GM23338 (cell line): ENCODE results near the gene SYT17. TPM values are rescaled to one million over a fixed set of nuclear protein-coding genes. Genes with fewer than 3 reads are reported as not detected.

Experiments
- ATAC-seq: fragments of 200-7000 bp; cut with Tn5 transposase; 3 replicates; pipeline ENCODE4 v1.9.1; 2020
- DNase-seq: peaks from one replicate; pipeline ENCODE4 v3.0.0-alpha.2; 2015; ENCODE audit warnings: low spot score
- H2AFZ ChIP-seq: fragments of 200-600 bp; sonication (generic); 2 replicates; pipeline ENCODE4 v1.8.0; 2016; ENCODE audit warnings: antibody characterized with exemption, mild to moderate bottlenecking, moderate library complexity
- H3F3A ChIP-seq: fragments of 200-600 bp; sonication (generic); replicated peaks from 2 replicates; pipeline ENCODE4 v1.8.0; 2017; ENCODE audit warnings: antibody characterized with exemption, mixed run types, low read depth
- H3K27ac ChIP-seq: fragments of 200-600 bp; sonication (generic); 2 replicates; pipeline ENCODE4 v1.6.1; 2016; ENCODE audit warnings: low read depth
- H3K27me3 ChIP-seq: fragments of 200-600 bp; sonication (generic); 2 replicates; pipeline ENCODE4 v1.8.0; 2016; ENCODE audit warnings: mild to moderate bottlenecking, mixed run types, moderate library complexity; ENCODE audit not compliant: insufficient read depth
- H3K36me3 ChIP-seq: fragments of 200-600 bp; sonication (generic); 2 replicates; pipeline ENCODE4 v1.8.0; 2016; ENCODE audit warnings: mild to moderate bottlenecking; ENCODE audit not compliant: insufficient read depth
- H3K4me1 ChIP-seq: fragments of 200-600 bp; sonication (generic); 2 replicates; pipeline ENCODE4 v1.8.0; 2016; ENCODE audit warnings: mild to moderate bottlenecking, moderate library complexity; ENCODE audit not compliant: insufficient read depth
- H3K4me2 ChIP-seq: fragments of 200-600 bp; sonication (generic); 2 replicates; pipeline ENCODE4 v1.7.1; 2017; ENCODE audit warnings: mixed run types
- H3K4me3 ChIP-seq: fragments of 200-600 bp; sonication (generic); 2 replicates; pipeline ENCODE4 v1.6.1; 2016; ENCODE audit warnings: mixed run types
- H3K79me2 ChIP-seq: fragments of 200-600 bp; sonication (generic); replicated peaks from 2 replicates; pipeline ENCODE4 v1.8.0; 2017; ENCODE audit warnings: mild to moderate bottlenecking; ENCODE audit not compliant: insufficient read depth
- H3K9me2 ChIP-seq: fragments of 200-600 bp; sonication (generic); 2 replicates; pipeline ENCODE4 v1.8.0; 2017; ENCODE audit not compliant: insufficient read depth
- H4K20me1 ChIP-seq: fragments of 200-600 bp; sonication (generic); replicated peaks from 2 replicates; pipeline ENCODE4 v1.8.0; 2017; ENCODE audit warnings: mild to moderate bottlenecking; ENCODE audit not compliant: insufficient read depth
- H3K27ac Mint-ChIP-seq: 2 replicates; pipeline ENCODE4 v1.8.0; 2020; ENCODE audit warnings: inconsistent platforms, mild to moderate bottlenecking, moderate library complexity, mixed read lengths
- H3K27me3 Mint-ChIP-seq: 3 replicates; pipeline ENCODE4 v1.8.0; 2022; ENCODE audit warnings: low read depth, mild to moderate bottlenecking, moderate library complexity, mixed read lengths, inconsistent platforms; ENCODE audit not compliant: insufficient read depth, poor library complexity
- H3K36me3 Mint-ChIP-seq: 3 replicates; pipeline ENCODE4 v1.8.0; 2021; ENCODE audit warnings: low read depth, mild to moderate bottlenecking, inconsistent platforms, moderate library complexity, mixed read lengths
- H3K4me1 Mint-ChIP-seq: 3 replicates; pipeline ENCODE4 v1.8.0; 2020; ENCODE audit warnings: mild to moderate bottlenecking, inconsistent platforms, mixed read lengths
- H3K4me3 Mint-ChIP-seq: 3 replicates; pipeline ENCODE4 v1.8.0; 2021; ENCODE audit warnings: moderate library complexity, mild to moderate bottlenecking, inconsistent platforms, mixed read lengths
- H3K9me3 Mint-ChIP-seq: 3 replicates; pipeline ENCODE4 v1.8.0; 2020; ENCODE audit warnings: moderate library complexity, mild to moderate bottlenecking, inconsistent platforms, mixed read lengths
- CTCF ChIP-seq, 2 experiments: fragments of 200-600 bp in 1 of 2; sonication (generic) in 1 of 2; conservative IDR thresholded peaks; 2 replicates each; pipeline versions ENCODE4 v1.5.1 to v1.6.1; 2016 to 2017; ENCODE audit warnings: antibody characterized with exemption in 2 of 2, low read depth in 2 of 2, mild to moderate bottlenecking in 2 of 2, moderate library complexity in 1 of 2
- EZH2 ChIP-seq: fragments of 200-600 bp; sonication (generic); IDR thresholded peaks from one replicate; pipeline ENCODE4 v1.8.0; 2017; ENCODE audit warnings: antibody characterized with exemption, mild to moderate bottlenecking, low read depth; ENCODE audit not compliant: unreplicated experiment
- POLR2AphosphoS5 ChIP-seq: IDR thresholded peaks from 2 replicates; pipeline ENCODE4 v1.6.1; 2016; ENCODE audit warnings: antibody characterized with exemption, low read depth
- REST ChIP-seq: IDR thresholded peaks from one replicate; pipeline ENCODE4 v1.6.1; 2018; ENCODE audit warnings: antibody characterized with exemption; ENCODE audit not compliant: unreplicated experiment
- ZNF114 ChIP-seq: fragments of 250-450 bp; sonication (Bioruptor Pico); IDR thresholded peaks from 2 replicates; pipeline ENCODE4 v1.5.0; 2020; ENCODE audit warnings: mild to moderate bottlenecking, moderate library complexity
- ZNF331 ChIP-seq: fragments of 250-450 bp; sonication (Bioruptor Pico); IDR thresholded peaks from 2 replicates; pipeline ENCODE4 v1.5.0; 2020; ENCODE audit warnings: low read depth, mild to moderate bottlenecking, moderate library complexity
- polyA plus RNA-seq: library from polyadenylated mRNA; unstranded; fragments of >200 nt; fragmentation: Nextera tagmentation; extraction: Ambion mirVana; gene quantifications from 2 replicates; pipeline ENCODE4 v1.2.1, GENCODE V29; 2016
- total RNA-seq: library from RNA; depleted of rRNA; stranded (reverse); fragments of >200 nt; shearing (Covaris generic); gene quantifications from 2 replicates; pipeline ENCODE4 v1.2.3, GENCODE V29; 2014
- TF ChIP-seq, protein P1 (sequence below): fragments of 250-450 bp; sonication (Bioruptor Pico); IDR thresholded peaks from 2 replicates; pipeline ENCODE4 v1.5.0; 2020; ENCODE audit warnings: mild to moderate bottlenecking, moderate library complexity
- TF ChIP-seq, protein P2 (sequence below): IDR thresholded peaks from 2 replicates; pipeline ENCODE4 v1.6.1; 2016; ENCODE audit warnings: antibody characterized with exemption

The SYT17 gene
- total and polyA plus RNA-seq, 2 experiments from 2014 or later = 5.3 to 9.5 TPM

- Mint-ChIP-seq H3K4me3 (no peak overlapping the region), H3K27ac (no peak overlapping the region), H3K27me3 (peaks cover 16% of the 10 kb centered on the region), H3K36me3 (no peaks in the 10 kb centered on the region; the same call in 2 of the 3 replicates), H3K9me3 (peaks cover 4% of the 10 kb centered on the region; the same call in 2 of the 3 replicates), H3K4me1 (peaks cover 3% of the 10 kb centered on the region; the same call in 2 of the 3 replicates)
- no peak overlapping the region for H3K4me3 ChIP-seq
- H3K9me2 ChIP-seq = no peaks in the 10 kb centered on the region
- no peak overlapping the region for H3K27ac ChIP-seq
- no peak for DNase-seq
- H2AFZ ChIP-seq = no peak overlapping the region
- no peaks in the 10 kb centered on the region for H3K36me3 ChIP-seq
- H4K20me1 ChIP-seq = no peaks in the 10 kb centered on the region
- peaks cover 23% of the 10 kb centered on the region for H3K27me3 ChIP-seq
- H3F3A ChIP-seq = no peaks in the 10 kb centered on the region
- TF ChIP-seq EZH2 (no peak), REST (no peak), POLR2AphosphoS5 (no peak), ZNF114 (CRISPR knock-in tag) (no peak), CTCF (conservative IDR thresholded peaks at IDR 0.05; ENCODE audit: low read depth in 2 of 2) (peak; percentile 27 to 29; a peak in 3 of 4 replicates), ZNF331 (CRISPR knock-in tag) (no peak)
- TF ChIP-seq, protein P1, sequence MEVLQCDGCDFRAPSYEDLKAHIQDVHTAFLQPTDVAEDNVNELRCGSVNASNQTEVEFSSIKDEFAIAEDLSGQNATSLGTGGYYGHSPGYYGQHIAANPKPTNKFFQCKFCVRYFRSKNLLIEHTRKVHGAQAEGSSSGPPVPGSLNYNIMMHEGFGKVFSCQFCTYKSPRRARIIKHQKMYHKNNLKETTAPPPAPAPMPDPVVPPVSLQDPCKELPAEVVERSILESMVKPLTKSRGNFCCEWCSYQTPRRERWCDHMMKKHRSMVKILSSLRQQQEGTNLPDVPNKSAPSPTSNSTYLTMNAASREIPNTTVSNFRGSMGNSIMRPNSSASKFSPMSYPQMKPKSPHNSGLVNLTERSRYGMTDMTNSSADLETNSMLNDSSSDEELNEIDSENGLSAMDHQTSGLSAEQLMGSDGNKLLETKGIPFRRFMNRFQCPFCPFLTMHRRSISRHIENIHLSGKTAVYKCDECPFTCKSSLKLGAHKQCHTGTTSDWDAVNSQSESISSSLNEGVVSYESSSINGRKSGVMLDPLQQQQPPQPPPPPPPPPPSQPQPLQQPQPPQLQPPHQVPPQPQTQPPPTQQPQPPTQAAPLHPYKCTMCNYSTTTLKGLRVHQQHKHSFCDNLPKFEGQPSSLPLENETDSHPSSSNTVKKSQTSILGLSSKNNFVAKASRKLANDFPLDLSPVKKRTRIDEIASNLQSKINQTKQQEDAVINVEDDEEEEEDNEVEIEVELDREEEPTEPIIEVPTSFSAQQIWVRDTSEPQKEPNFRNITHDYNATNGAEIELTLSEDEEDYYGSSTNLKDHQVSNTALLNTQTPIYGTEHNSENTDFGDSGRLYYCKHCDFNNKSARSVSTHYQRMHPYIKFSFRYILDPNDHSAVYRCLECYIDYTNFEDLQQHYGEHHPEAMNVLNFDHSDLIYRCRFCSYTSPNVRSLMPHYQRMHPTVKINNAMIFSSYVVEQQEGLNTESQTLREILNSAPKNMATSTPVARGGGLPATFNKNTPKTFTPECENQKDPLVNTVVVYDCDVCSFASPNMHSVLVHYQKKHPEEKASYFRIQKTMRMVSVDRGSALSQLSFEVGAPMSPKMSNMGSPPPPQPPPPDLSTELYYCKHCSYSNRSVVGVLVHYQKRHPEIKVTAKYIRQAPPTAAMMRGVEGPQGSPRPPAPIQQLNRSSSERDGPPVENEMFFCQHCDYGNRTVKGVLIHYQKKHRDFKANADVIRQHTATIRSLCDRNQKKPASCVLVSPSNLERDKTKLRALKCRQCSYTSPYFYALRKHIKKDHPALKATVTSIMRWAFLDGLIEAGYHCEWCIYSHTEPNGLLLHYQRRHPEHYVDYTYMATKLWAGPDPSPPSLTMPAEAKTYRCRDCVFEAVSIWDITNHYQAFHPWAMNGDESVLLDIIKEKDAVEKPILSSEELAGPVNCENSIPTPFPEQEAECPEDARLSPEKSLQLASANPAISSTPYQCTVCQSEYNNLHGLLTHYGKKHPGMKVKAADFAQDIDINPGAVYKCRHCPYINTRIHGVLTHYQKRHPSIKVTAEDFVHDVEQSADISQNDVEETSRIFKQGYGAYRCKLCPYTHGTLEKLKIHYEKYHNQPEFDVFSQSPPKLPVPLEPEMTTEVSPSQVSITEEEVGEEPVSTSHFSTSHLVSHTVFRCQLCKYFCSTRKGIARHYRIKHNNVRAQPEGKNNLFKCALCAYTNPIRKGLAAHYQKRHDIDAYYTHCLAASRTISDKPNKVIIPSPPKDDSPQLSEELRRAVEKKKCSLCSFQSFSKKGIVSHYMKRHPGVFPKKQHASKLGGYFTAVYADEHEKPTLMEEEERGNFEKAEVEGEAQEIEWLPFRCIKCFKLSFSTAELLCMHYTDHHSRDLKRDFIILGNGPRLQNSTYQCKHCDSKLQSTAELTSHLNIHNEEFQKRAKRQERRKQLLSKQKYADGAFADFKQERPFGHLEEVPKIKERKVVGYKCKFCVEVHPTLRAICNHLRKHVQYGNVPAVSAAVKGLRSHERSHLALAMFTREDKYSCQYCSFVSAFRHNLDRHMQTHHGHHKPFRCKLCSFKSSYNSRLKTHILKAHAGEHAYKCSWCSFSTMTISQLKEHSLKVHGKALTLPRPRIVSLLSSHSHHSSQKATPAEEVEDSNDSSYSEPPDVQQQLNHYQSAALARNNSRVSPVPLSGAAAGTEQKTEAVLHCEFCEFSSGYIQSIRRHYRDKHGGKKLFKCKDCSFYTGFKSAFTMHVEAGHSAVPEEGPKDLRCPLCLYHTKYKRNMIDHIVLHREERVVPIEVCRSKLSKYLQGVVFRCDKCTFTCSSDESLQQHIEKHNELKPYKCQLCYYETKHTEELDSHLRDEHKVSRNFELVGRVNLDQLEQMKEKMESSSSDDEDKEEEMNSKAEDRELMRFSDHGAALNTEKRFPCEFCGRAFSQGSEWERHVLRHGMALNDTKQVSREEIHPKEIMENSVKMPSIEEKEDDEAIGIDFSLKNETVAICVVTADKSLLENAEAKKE (CRISPR knock-in tag) = no peak
- TF ChIP-seq, protein P2, sequence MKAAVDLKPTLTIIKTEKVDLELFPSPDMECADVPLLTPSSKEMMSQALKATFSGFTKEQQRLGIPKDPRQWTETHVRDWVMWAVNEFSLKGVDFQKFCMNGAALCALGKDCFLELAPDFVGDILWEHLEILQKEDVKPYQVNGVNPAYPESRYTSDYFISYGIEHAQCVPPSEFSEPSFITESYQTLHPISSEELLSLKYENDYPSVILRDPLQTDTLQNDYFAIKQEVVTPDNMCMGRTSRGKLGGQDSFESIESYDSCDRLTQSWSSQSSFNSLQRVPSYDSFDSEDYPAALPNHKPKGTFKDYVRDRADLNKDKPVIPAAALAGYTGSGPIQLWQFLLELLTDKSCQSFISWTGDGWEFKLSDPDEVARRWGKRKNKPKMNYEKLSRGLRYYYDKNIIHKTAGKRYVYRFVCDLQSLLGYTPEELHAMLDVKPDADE = no peak
- H3K79me2 ChIP-seq = no peaks in the 10 kb centered on the region
- no peak overlapping the region for H3K4me2 ChIP-seq
- H3K4me1 ChIP-seq = no peaks in the 10 kb centered on the region
- no peak for ATAC-seq
Measured at GRCh38 chr16:19166500-19166899, 1.5 kb upstream of the SYT17 start.
